BE2C (cell line): ENCODE data around the gene ADGRD1.

Source experiments
- DNase-seq: peaks from one replicate; pipeline ENCODE4 v3.0.0-alpha.2; 2020
- H3K27me3 ChIP-seq: fragments of 250-450 bp; sonication (Bioruptor Pico); 2 replicates; pipeline ENCODE4 v1.5.1; 2020; ENCODE audit warnings: mild to moderate bottlenecking
- H3K36me3 ChIP-seq: fragments of 250-450 bp; sonication (Bioruptor Pico); 2 replicates; pipeline ENCODE4 v1.5.1; 2020; ENCODE audit warnings: mild to moderate bottlenecking
- H3K4me1 ChIP-seq: fragments of 250-450 bp; sonication (Bioruptor Pico); 2 replicates; pipeline ENCODE4 v1.5.1; 2020
- H3K4me3 ChIP-seq: 2 replicates; pipeline ENCODE4 v1.5.1; 2011; ENCODE audit warnings: low read depth, low read length
- H3K9me3 ChIP-seq: fragments of 250-450 bp; sonication (Bioruptor Pico); 2 replicates; pipeline ENCODE4 v1.5.1; 2020
- TF ChIP-seq, protein P1 (sequence below): IDR thresholded peaks from 2 replicates; pipeline ENCODE4 v1.5.1; 2012; ENCODE audit warnings: mild to moderate bottlenecking, low read depth, low read length

Gene ADGRD1

DNA sequence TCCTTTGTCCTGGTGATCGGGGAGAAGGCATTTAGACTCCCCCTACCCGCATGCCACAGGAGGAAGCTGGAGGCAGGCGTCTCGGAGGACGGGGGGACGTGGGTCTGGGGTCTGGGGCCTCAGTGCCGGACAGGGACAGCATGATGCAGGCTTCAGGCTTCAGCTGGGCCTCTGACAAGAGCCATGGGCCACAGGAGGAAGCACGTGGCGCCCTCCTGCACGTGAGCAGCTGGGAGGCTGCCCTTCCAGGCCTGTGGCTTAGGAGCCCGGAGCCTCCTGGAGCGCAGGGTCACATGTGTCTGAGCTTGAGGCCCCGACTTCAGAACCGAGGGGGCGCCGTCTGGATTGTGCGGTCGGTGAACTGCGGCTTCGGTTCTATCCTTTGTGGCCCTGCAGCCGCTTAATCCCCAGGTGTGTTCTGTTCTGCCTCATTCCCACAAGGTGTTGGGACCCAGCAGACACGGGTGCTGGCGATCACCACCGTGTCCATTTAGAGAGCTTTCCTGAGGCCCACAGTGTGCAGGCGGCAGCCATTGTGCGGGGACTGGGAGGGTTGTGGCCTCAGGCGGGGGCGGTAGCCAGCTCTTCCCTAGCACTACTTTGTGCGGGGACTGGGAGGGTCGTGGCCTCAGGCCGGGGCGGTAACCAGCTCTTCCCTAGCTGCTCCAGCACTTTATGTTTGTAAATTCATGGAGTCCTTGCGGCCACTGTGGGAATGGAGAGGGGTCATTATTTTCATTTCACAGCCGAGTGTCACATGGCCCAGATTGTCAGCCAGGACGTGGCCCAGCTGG is 150.2 kb downstream of the ADGRD1 start:
- no peaks in the 10 kb centered on the region for H3K27me3 ChIP-seq
- 0 out of 2 replicates have a peak, but pooled peaks cover 2% of the 10 kb centered on the region for H3K9me3 ChIP-seq
- H3K4me1 ChIP-seq: peaks cover 4% of the 10 kb centered on the region
- DNase-seq: no peak
- no peak overlapping the region for H3K4me3 ChIP-seq
- no peaks in the 10 kb centered on the region for H3K36me3 ChIP-seq
- TF ChIP-seq, protein P1, sequence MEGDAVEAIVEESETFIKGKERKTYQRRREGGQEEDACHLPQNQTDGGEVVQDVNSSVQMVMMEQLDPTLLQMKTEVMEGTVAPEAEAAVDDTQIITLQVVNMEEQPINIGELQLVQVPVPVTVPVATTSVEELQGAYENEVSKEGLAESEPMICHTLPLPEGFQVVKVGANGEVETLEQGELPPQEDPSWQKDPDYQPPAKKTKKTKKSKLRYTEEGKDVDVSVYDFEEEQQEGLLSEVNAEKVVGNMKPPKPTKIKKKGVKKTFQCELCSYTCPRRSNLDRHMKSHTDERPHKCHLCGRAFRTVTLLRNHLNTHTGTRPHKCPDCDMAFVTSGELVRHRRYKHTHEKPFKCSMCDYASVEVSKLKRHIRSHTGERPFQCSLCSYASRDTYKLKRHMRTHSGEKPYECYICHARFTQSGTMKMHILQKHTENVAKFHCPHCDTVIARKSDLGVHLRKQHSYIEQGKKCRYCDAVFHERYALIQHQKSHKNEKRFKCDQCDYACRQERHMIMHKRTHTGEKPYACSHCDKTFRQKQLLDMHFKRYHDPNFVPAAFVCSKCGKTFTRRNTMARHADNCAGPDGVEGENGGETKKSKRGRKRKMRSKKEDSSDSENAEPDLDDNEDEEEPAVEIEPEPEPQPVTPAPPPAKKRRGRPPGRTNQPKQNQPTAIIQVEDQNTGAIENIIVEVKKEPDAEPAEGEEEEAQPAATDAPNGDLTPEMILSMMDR: no peak

DNA sequence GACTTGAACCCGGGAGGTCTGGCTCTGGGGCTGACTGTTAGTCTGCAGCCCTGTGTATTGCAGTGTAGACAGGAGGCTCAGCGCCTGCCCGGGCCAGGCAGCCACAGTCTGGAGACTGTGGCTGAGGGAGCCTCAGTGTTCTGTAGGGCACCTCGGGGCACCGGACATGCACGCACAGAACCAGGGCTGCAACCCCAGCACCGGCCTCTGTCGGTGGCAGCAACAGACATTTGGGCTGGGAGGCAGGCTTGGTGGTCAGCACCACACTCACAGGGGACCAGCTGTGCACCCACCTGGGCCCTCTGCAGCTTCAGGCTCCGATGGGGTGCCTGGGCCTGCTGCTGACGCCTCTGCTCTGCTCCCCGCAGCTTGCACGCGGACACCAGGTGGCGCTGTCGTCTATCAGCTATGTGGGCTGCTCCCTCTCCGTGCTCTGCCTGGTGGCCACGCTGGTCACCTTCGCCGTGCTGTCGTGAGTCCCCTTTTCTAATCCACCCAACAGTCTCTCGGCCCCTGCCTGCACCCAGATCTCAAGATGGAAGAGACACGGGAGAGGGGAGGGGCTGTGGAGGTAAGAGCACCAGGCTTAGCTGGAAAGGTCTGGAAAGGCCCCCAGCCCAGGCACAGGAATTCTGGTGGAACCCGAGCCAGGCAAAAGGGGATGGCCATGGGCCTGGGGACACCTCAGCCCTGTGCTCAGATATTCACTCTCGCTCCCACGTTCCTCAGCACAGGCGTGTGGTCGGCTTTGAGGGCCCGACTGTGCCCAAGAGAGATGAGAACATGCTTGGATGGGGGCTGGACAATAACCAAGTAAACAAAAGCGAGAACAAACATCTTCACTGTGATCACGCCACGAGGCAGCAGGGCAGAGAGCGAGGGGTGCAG is 151.0 kb downstream of the ADGRD1 start:
- no peak overlapping the region for H3K4me3 ChIP-seq
- no peaks in the 10 kb centered on the region for H3K27me3 ChIP-seq
- peaks cover 4% of the 10 kb centered on the region for H3K4me1 ChIP-seq
- H3K9me3 ChIP-seq: 0 out of 2 replicates have a peak, but pooled peaks cover 2% of the 10 kb centered on the region
- TF ChIP-seq, protein P1: peak; percentile 94
- H3K36me3 ChIP-seq: no peaks in the 10 kb centered on the region
- DNase-seq: peak; percentile 94

DNA sequence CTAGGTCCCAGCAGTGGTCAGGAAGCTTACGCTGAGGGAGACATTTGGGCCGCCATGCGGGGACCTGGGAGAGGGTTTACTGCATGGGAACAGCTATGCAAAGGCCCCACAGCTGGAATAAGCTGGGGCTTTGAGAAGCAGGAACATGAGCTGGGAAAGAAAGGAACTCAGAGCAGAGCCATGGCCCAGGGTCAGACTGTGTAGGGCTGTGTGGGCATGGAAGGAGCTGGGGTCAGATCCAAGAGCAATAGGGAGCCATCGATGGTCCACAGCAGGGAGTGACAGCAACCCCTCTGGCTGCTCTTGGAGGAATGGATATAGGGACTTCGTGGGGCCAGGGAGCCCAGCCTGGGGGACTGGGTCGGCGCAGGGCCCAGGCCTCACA is 151.6 kb downstream of the ADGRD1 start:
- TF ChIP-seq, protein P1: no peak
- H3K36me3 ChIP-seq: no peaks in the 10 kb centered on the region
- H3K4me1 ChIP-seq: peaks cover 4% of the 10 kb centered on the region
- H3K9me3 ChIP-seq: 0 out of 2 replicates have a peak, but pooled peaks cover 2% of the 10 kb centered on the region
- no peak overlapping the region for H3K4me3 ChIP-seq
- no peaks in the 10 kb centered on the region for H3K27me3 ChIP-seq
- DNase-seq: no peak

DNA sequence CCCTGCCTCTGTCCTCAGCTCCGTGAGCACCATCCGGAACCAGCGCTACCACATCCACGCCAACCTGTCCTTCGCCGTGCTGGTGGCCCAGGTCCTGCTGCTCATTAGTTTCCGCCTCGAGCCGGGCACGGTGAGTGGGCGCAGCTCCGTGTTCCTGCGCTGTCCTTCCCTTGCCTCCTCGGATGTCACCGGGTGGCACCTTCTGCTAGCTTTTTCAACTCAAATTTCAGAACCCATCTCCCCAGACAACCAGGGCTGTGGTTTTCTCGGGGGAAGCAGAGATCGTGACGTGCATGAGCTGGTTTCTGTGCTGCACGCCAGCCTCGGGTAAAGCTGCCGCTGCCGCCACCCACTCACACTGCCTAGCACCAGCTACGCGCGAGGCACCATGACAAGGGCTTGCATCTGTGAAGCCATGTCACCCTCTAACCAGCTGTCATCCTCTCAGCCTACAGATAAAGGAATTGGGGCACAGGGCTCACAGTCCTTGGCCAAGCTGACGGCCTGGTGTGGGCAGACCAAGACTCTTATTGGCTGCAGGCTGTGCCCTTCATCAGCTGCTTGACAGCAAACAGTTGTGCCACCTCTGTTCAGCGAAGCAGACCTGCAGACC is 152.1 kb downstream of the ADGRD1 start:
- Histone ChIP-seq H3K4me3 (no peak overlapping the region), H3K4me1 (peaks cover 4% of the 10 kb centered on the region), H3K27me3 (no peaks in the 10 kb centered on the region), H3K36me3 (no peaks in the 10 kb centered on the region), H3K9me3 (0 out of 2 replicates have a peak, but pooled peaks cover 2% of the 10 kb centered on the region)
- TF ChIP-seq, protein P1: no peak
- DNase-seq: no peak

DNA sequence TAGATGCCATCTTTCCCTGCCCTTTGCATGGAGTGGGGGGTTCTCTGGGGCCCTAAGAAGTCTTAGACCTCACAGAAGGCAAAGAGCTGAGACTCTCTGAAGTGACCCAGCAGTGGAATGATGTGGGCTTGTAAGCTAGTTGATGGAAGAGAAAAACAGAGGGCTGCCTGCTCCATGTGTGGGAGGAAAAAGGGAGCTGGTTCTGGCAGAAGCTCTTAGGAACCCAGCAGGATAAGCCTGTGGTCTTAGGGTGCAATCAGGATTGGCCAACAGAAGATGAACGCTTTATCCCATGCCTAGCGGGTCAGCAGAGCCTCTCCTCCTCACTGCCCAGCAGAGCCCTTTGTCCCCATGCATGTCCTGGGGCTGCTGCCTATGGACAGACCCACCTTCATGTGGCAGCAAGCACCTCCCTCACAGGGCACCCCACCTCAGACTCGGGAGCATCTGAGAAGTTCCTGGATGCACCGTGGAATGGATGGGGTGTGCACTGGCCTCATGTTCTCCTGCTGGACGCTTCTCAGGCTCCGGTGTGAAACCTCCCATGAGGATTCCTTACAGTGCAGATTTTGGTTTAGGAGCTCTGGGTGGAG is 152.7 kb downstream of the ADGRD1 start:
- no peak overlapping the region for H3K4me3 ChIP-seq
- peaks cover 4% of the 10 kb centered on the region for H3K4me1 ChIP-seq
- H3K36me3 ChIP-seq: no peaks in the 10 kb centered on the region
- 0 out of 2 replicates have a peak, but pooled peaks cover 2% of the 10 kb centered on the region for H3K9me3 ChIP-seq
- TF ChIP-seq, protein P1: no peak
- H3K27me3 ChIP-seq: no peaks in the 10 kb centered on the region
- no peak for DNase-seq
